A549 (cell line): ENCODE measurements around the gene ZSCAN25. TPM values are rescaled to one million over a fixed set of nuclear protein-coding genes. Genes with fewer than 3 reads are reported as not detected.
A peak's percentile ranks its signal among the peaks of the same experiment; 100 is the strongest.

Experiments used
- ATAC-seq, 2 experiments: fragments of 200-7000 bp in 1 of 2; fragments of >200 bp in 1 of 2; cut with Nextera tagmentation in 1 of 2; cut with Tn5 transposase in 1 of 2; 3 replicates each; pipeline versions ENCODE4 v1.8.0 to v1.9.1; 2018 to 2020; ENCODE audit warnings: mild to moderate bottlenecking in 1 of 2, moderate library complexity in 1 of 2
- CTCF ChIA-PET: fragments of 300-600 bp; sonication (Branson Sonifier 250); formaldehyde crosslinking; extraction: SDS; loops from one replicate; lab custom pipeline; 2021; ENCODE audit warnings: antibody characterized with exemption, inconsistent platforms; lab: Yijun Ruan, JAX
- POLR2A ChIA-PET: fragments of 350-600 bp; formaldehyde crosslinking; extraction: SDS; loops from one replicate; lab custom pipeline; 2021; ENCODE audit warnings: antibody characterized with exemption, inconsistent platforms; lab: Yijun Ruan, JAX
- DNase-seq, 2 experiments: peaks; one replicate each; pipeline versions ENCODE4 v3.0.0 to v3.0.0-alpha.2; 2011 to 2016; ENCODE audit warnings: low read depth in 1 of 2, low spot score in 1 of 2
- FAIRE-seq: peaks from 2 replicates; lab custom pipeline; 2011; peaks lifted over from hg19 to GRCh38; lab: Jason Lieb, UNC
- H3K27ac ChIP-seq, 2 experiments: fragments of >200 bp; sonication (Bioruptor Twin); formaldehyde crosslinking; 3 replicates each; pipeline ENCODE4 v1.5.1; 2016 to 2017
- H3K4me1 ChIP-seq: fragments of >200 bp; sonication (Bioruptor Twin); formaldehyde crosslinking; 3 replicates; pipeline ENCODE4 v1.6.1; 2016
- H3K4me2 ChIP-seq: fragments of >200 bp; sonication (Bioruptor Twin); formaldehyde crosslinking; 3 replicates; pipeline ENCODE4 v1.6.1; 2016
- H3K4me3 ChIP-seq: fragments of >200 bp; sonication (Bioruptor Twin); formaldehyde crosslinking; 3 replicates; pipeline ENCODE4 v1.5.1; 2016
- H3K9me3 ChIP-seq: fragments of >200 bp; sonication (Bioruptor Twin); formaldehyde crosslinking; 3 replicates; pipeline ENCODE4 v1.6.1; 2016
- CBX2 ChIP-seq: fragments of 200-600 bp; sonication (generic); IDR thresholded peaks from 2 replicates; pipeline ENCODE4 v1.6.1; 2016; ENCODE audit warnings: low read depth, mild to moderate bottlenecking, borderline replicate concordance
- CTCF ChIP-seq: fragments of >200 bp; sonication (Bioruptor Twin); formaldehyde crosslinking; IDR thresholded peaks from 3 replicates; pipeline ENCODE4 v1.5.1; 2016
- EHMT2 ChIP-seq: fragments of 200-600 bp; sonication (generic); IDR thresholded peaks from 2 replicates; pipeline ENCODE4 v1.6.1; 2016; ENCODE audit warnings: antibody characterized with exemption, low read depth, mild to moderate bottlenecking, moderate library complexity
- ESRRA ChIP-seq: fragments of 150-350 bp; IDR thresholded peaks from 2 replicates; pipeline ENCODE4 v1.6.1; 2014; ENCODE audit warnings: mild to moderate bottlenecking, low read length, borderline replicate concordance
- FOSB ChIP-seq: fragments of 250-450 bp; sonication (Bioruptor Pico); IDR thresholded peaks from 2 replicates; pipeline ENCODE4 v1.5.0; 2020; ENCODE audit warnings: mild to moderate bottlenecking, moderate library complexity
- FOSL2 ChIP-seq, 2 experiments: fragments of 450-650 bp in 1 of 2; fragments of >200 bp in 1 of 2; sonication (Bioruptor Twin) in 1 of 2; formaldehyde crosslinking; IDR thresholded peaks; 2 replicates each; pipeline versions ENCODE4 v1.5.0 to v1.6.1; 2016 to 2020; ENCODE audit warnings: mild to moderate bottlenecking in 1 of 2, moderate library complexity in 1 of 2
- FOXS1 ChIP-seq: fragments of 250-450 bp; sonication (Bioruptor Pico); IDR thresholded peaks from 2 replicates; pipeline ENCODE4 v1.5.0; 2020; ENCODE audit warnings: mild to moderate bottlenecking, moderate library complexity
- HOXA7 ChIP-seq: fragments of 250-450 bp; sonication (Bioruptor Pico); IDR thresholded peaks from 2 replicates; pipeline ENCODE4 v1.5.0; 2020; ENCODE audit warnings: mild to moderate bottlenecking, moderate library complexity
- MAZ ChIP-seq: fragments of 150-350 bp; IDR thresholded peaks from 2 replicates; pipeline ENCODE4 v1.6.1; 2014; ENCODE audit warnings: antibody characterized with exemption, low read depth, low read length, borderline replicate concordance
- NFE2L2 ChIP-seq: fragments of 150-350 bp; conservative IDR thresholded peaks from 2 replicates; pipeline ENCODE4 v1.6.1; 2014; ENCODE audit warnings: low read length
- NPAS2 ChIP-seq: fragments of 250-450 bp; sonication (Bioruptor Pico); IDR thresholded peaks from 2 replicates; pipeline ENCODE4 v1.8.0; 2022; ENCODE audit warnings: mild to moderate bottlenecking, moderate library complexity, borderline replicate concordance
- NR3C1 ChIP-seq: fragments of >200 bp; sonication (Bioruptor Twin); formaldehyde crosslinking; IDR thresholded peaks from 3 replicates; pipeline ENCODE4 v1.6.1; 2017
- PHF8 ChIP-seq: fragments of 200-600 bp; sonication (generic); IDR thresholded peaks from 2 replicates; pipeline ENCODE4 v1.6.1; 2016; ENCODE audit warnings: low read depth, mild to moderate bottlenecking, antibody characterized with exemption, moderate library complexity, borderline replicate concordance
- REST ChIP-seq: fragments of 200-600 bp; sonication (generic); IDR thresholded peaks from 2 replicates; pipeline ENCODE4 v1.6.1; 2016; ENCODE audit warnings: antibody characterized with exemption, mild to moderate bottlenecking, moderate library complexity
- SREBF2 ChIP-seq: fragments of 450-650 bp; IDR thresholded peaks from 2 replicates; pipeline ENCODE4 v1.6.1; 2014; ENCODE audit warnings: mild to moderate bottlenecking, moderate library complexity
- ZC3H11A ChIP-seq: fragments of 450-650 bp; IDR thresholded peaks from 2 replicates; pipeline ENCODE4 v1.6.1; 2014; ENCODE audit warnings: antibody characterized with exemption, mild to moderate bottlenecking
- ZFP36 ChIP-seq: fragments of 450-650 bp; IDR thresholded peaks from 2 replicates; pipeline ENCODE4 v1.6.1; 2014; ENCODE audit warnings: borderline replicate concordance; ENCODE audit not compliant: partially characterized antibody
- WGBS: methylation state at CpG from one replicate; pipeline ENCODE4 v1.1.6; 2017; ENCODE audit errors: missing lambda C conversion rate; 5-methylcytosine and 5-hydroxymethylcytosine counted together
- polyA plus RNA-seq, 4 experiments: library from polyadenylated mRNA; depleted of rRNA in 3 of 4; stranded (reverse); fragments of >200 nt; fragmentation: RNase III in 1 of 4; extraction: RNeasy Plus Mini Kit Qiagen cat#74134 plus additional on column Dnase treatment in 1 of 4; gene quantifications; 2 replicates in 3 of 4; 3 replicates in 1 of 4; pipeline ENCODE4 v1.2.3, GENCODE V29; 2011 to 2017
- TF ChIP-seq, protein P1 (sequence below): IDR thresholded peaks from 2 replicates; pipeline ENCODE4 v1.6.1; 2012
- TF ChIP-seq, protein P2 (sequence below): fragments of 450-650 bp; IDR thresholded peaks from 2 replicates; pipeline ENCODE4 v1.6.1; 2014; ENCODE audit warnings: antibody characterized with exemption
- TF ChIP-seq, protein P3 (sequence below): fragments of 250-450 bp; sonication (Bioruptor Pico); IDR thresholded peaks from 2 replicates; pipeline ENCODE4 v1.5.0; 2021; ENCODE audit warnings: mild to moderate bottlenecking, moderate library complexity, borderline replicate concordance
- TF ChIP-seq, protein P4 (sequence below): fragments of >200 bp; sonication (Bioruptor Twin); formaldehyde crosslinking; IDR thresholded peaks from 3 replicates; pipeline ENCODE4 v1.6.1; 2016
- TF ChIP-seq, protein P5 (sequence below): IDR thresholded peaks from 2 replicates; pipeline ENCODE4 v1.6.1; 2012; ENCODE audit warnings: low read depth, borderline replicate concordance

ZSCAN25 gene
- polyA plus RNA-seq, 2 of the 4 experiments (the other 2 are of a cell fraction) = 7.5 to 9.3 TPM

DNA sequence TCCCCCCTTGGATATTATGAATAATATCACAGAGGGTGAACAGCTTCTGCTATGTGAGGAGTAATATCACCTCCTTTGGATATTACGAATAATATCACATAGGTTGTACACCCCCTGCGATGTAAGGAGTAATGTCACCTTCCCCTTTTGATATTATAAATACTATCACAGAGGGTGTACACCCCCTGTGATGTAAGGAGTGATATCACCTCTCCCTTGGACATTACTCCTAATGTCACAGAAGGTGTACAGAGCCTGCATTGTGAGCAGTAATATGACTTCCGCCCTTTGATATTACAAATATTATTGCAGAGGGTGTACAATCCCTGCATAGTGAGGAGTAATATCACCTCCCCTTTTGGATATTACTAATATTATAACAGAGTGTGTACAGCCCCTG lies 27.9 kb upstream of the ZSCAN25 start (continued):
- no peak for TF ChIP-seq NFE2L2
- TF ChIP-seq, protein P1, sequence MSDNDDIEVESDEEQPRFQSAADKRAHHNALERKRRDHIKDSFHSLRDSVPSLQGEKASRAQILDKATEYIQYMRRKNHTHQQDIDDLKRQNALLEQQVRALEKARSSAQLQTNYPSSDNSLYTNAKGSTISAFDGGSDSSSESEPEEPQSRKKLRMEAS = no peak

DNA sequence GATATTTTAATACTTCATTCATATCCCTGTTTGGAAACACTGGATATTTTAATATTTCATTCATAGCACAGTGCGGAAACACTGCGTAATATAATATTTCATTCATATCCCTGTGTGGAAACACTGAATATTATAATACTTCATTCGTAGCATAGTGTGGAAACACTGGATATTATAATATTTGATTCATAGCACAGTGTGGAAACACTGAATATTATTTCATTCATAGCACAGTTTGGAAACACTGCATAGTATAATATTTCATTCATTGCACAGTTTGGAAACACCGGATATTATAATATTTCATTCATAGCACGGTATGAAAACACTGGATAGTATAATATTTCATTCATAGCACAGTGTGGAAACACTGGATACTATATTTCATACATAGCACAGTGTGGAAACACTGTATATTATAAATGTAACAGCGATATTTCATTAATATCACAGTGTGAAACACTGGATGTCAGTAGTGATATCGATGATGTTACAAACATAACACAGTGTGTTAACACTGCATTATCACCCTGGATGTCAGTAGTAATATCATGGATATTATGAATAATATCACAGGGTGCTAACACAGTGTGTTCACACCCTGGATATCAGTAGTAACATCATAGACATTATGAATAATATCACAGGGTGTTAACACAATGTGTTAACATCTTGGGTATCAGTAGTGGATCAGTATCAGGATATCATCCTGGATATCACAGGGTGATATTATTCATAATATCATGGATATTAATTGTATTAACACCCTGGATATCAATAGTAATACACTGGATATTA lies 21.6 kb upstream of the ZSCAN25 start:
- Histone ChIP-seq H3K4me1 (no peaks in the 10 kb centered on the region), H3K27ac (no peak overlapping the region), H3K9me3 (no peaks in the 10 kb centered on the region), H3K4me3 (no peak overlapping the region), H3K4me2 (no peak overlapping the region)
- ChIA-PET POLR2A (no interaction called here), CTCF (no interaction called here)
- 71% methylated on average over 7 of the region's 7 CpGs for WGBS
- DNase-seq (no peak), FAIRE-seq (peak; percentile 54), ATAC-seq (no peak)
- TF ChIP-seq, protein P2, sequence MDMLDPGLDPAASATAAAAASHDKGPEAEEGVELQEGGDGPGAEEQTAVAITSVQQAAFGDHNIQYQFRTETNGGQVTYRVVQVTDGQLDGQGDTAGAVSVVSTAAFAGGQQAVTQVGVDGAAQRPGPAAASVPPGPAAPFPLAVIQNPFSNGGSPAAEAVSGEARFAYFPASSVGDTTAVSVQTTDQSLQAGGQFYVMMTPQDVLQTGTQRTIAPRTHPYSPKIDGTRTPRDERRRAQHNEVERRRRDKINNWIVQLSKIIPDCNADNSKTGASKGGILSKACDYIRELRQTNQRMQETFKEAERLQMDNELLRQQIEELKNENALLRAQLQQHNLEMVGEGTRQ = no peak
- TF ChIP-seq FOSL2 (IDR thresholded peaks at IDR 0.05) (no peak), FOSL2 (CRISPR knock-in tag; IDR thresholded peaks at IDR 0.05) (no peak), FOSB (CRISPR knock-in tag) (no peak)
- TF ChIP-seq, protein P3, sequence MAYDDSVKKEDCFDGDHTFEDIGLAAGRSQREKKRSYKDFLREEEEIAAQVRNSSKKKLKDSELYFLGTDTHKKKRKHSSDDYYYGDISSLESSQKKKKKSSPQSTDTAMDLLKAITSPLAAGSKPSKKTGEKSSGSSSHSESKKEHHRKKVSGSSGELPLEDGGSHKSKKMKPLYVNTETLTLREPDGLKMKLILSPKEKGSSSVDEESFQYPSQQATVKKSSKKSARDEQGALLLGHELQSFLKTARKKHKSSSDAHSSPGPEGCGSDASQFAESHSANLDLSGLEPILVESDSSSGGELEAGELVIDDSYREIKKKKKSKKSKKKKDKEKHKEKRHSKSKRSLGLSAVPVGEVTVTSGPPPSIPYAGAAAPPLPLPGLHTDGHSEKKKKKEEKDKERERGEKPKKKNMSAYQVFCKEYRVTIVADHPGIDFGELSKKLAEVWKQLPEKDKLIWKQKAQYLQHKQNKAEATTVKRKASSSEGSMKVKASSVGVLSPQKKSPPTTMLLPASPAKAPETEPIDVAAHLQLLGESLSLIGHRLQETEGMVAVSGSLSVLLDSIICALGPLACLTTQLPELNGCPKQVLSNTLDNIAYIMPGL (CRISPR knock-in tag) = no peak
- TF ChIP-seq, protein P4, sequence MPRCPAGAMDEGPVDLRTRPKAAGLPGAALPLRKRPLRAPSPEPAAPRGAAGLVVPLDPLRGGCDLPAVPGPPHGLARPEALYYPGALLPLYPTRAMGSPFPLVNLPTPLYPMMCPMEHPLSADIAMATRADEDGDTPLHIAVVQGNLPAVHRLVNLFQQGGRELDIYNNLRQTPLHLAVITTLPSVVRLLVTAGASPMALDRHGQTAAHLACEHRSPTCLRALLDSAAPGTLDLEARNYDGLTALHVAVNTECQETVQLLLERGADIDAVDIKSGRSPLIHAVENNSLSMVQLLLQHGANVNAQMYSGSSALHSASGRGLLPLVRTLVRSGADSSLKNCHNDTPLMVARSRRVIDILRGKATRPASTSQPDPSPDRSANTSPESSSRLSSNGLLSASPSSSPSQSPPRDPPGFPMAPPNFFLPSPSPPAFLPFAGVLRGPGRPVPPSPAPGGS = no peak

- no peak for DNase-seq
- 76% methylated on average over 1 of the region's 1 CpG for WGBS
- FAIRE-seq = no peak
- no peak overlapping the region for H3K4me3 ChIP-seq
- no peaks in the 10 kb centered on the region for H3K9me3 ChIP-seq
- no peak overlapping the region for H3K27ac ChIP-seq
- no peak for ATAC-seq
- H3K4me1 ChIP-seq = no peaks in the 10 kb centered on the region
- ChIA-PET CTCF (no interaction called here), POLR2A (no interaction called here)
- no peak overlapping the region for H3K4me2 ChIP-seq
- TF ChIP-seq ZC3H11A (no peak), NR3C1 (no peak), REST (no peak), MAZ (no peak), SREBF2 (no peak), CBX2 (no peak), FOSB (CRISPR knock-in tag) (no peak), NFE2L2 (no peak), HOXA7 (CRISPR knock-in tag) (no peak), FOXS1 (CRISPR knock-in tag) (no peak), PHF8 (no peak), ESRRA (no peak), NPAS2 (CRISPR knock-in tag) (no peak), EHMT2 (no peak), ZFP36 (no peak), CTCF (no peak)
- TF ChIP-seq, protein P5, sequence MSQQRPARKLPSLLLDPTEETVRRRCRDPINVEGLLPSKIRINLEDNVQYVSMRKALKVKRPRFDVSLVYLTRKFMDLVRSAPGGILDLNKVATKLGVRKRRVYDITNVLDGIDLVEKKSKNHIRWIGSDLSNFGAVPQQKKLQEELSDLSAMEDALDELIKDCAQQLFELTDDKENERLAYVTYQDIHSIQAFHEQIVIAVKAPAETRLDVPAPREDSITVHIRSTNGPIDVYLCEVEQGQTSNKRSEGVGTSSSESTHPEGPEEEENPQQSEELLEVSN = no peak
These were observed 20.3 kb upstream of the ZSCAN25 start for GRCh38 chr7:99596408-99596955.
